Body of pancreas (tissue), 4 donors: ENCODE results near the gene PACSIN2.

Source experiments
- CTCF ChIP-seq, 7 experiments: fragments of 450-650 bp in 4 of 7; fragments of 200-600 bp in 3 of 7; sonication (generic) in 3 of 7; IDR thresholded peaks; one replicate each; pipeline ENCODE4 v1.5.1; 2016 to 2019; ENCODE audit warnings: antibody characterized with exemption in 7 of 7
- POLR2A ChIP-seq, 3 donors: fragments of 450-650 bp; IDR thresholded peaks; one replicate each; pipeline ENCODE4 v1.6.1; 2016; ENCODE audit warnings: antibody characterized with exemption in 3 of 3, mild to moderate bottlenecking in 2 of 3

GRCh38 chr22:43018615-43019014 is 3.7 kb upstream of the PACSIN2 start:
- TF ChIP-seq CTCF (IDR thresholded peaks at IDR 0.05) = no peak
- TF ChIP-seq POLR2A (IDR thresholded peaks at IDR 0.05) = no peak
